H1 (cell line): ENCODE results near the gene MMP15. TPM values are rescaled to one million over a fixed set of nuclear protein-coding genes. Genes with fewer than 3 reads are reported as not detected.
A peak's percentile ranks its signal among the peaks of the same experiment; 100 is the strongest.
"Not testable (repeated sequence)": the region's sequence is repeated elsewhere in the genome, so short reads cannot be mapped to it uniquely, and the experiment has no call there.

Experiments
- CTCF ChIA-PET: fragments of 300-600 bp; sonication (Branson Sonifier 250); formaldehyde crosslinking; loops from one replicate; lab custom pipeline; 2021; ENCODE audit not compliant: partially characterized antibody; lab: Charles Lee
- POLR2A ChIA-PET: fragments of 300-600 bp; sonication (Branson Sonifier 250); formaldehyde crosslinking; loops from one replicate; lab custom pipeline; 2021; ENCODE audit warnings: inconsistent platforms; ENCODE audit not compliant: partially characterized antibody; lab: Charles Lee
- DNase-seq, 2 experiments: peaks; one replicate each; pipeline versions ENCODE4 v3.0.0 to v3.0.0-alpha.2; 2010 to 2022; ENCODE audit warnings: low spot score in 2 of 2, low read depth in 1 of 2, mixed read lengths in 1 of 2
- FAIRE-seq: peaks from 2 replicates; lab custom pipeline; 2011; peaks lifted over from hg19 to GRCh38; lab: Jason Lieb, UNC
- H2AFZ ChIP-seq: 2 replicates; pipeline ENCODE4 v1.8.1; 2012; ENCODE audit warnings: low read length, inconsistent platforms
- H2AK5ac ChIP-seq: 2 replicates; pipeline ENCODE4 v1.6.1; 2013; ENCODE audit warnings: low read depth, low read length
- H2BK120ac ChIP-seq: replicated peaks from 2 replicates; pipeline ENCODE3; 2013; ENCODE audit warnings: low read depth, low read length, inconsistent platforms
- H2BK12ac ChIP-seq: 2 replicates; pipeline ENCODE4 v1.6.1; 2013; ENCODE audit warnings: low read depth, low read length
- H2BK15ac ChIP-seq: 2 replicates; pipeline ENCODE4 v1.6.1; 2013; ENCODE audit warnings: low read length
- H2BK20ac ChIP-seq: 2 replicates; pipeline ENCODE4 v1.6.1; 2013; ENCODE audit warnings: low read length
- H2BK5ac ChIP-seq: 2 replicates; pipeline ENCODE4 v1.6.1; 2013; ENCODE audit warnings: low read depth, low read length
- H3K14ac ChIP-seq: 2 replicates; pipeline ENCODE4 v1.6.1; 2013; ENCODE audit warnings: inconsistent platforms; ENCODE audit not compliant: insufficient read length
- H3K18ac ChIP-seq: 2 replicates; pipeline ENCODE4 v1.6.1; 2013; ENCODE audit warnings: low read length; ENCODE audit errors: extremely low read depth
- H3K23ac ChIP-seq: 2 replicates; pipeline ENCODE4 v1.6.1; 2013; ENCODE audit warnings: inconsistent platforms; ENCODE audit not compliant: insufficient read length
- H3K23me2 ChIP-seq: 2 replicates; pipeline ENCODE4 v1.6.1; 2013; ENCODE audit warnings: low read depth, low read length
- H3K27ac ChIP-seq: 2 replicates; pipeline ENCODE4 v1.6.1; 2011; ENCODE audit warnings: low read depth, low read length, inconsistent platforms
- H3K27me3 ChIP-seq, 4 experiments: replicated peaks in 1 of 4; 1 replicate in 1 of 4; 2 replicates in 3 of 4; pipeline versions ENCODE4 v1.6.1 to v1.8.1; 2011 to 2013; ENCODE audit warnings: low read length in 3 of 4, mild to moderate bottlenecking in 3 of 4, inconsistent platforms in 2 of 4, mixed read lengths in 2 of 4, moderate library complexity in 1 of 4; ENCODE audit not compliant: control insufficient read depth in 3 of 4, insufficient read depth in 3 of 4; ENCODE audit errors: extremely low read depth in 1 of 4
- H3K36me3 ChIP-seq, 4 experiments: 2 replicates each; pipeline versions ENCODE4 v1.6.1 to v1.8.1; 2011 to 2013; ENCODE audit warnings: mild to moderate bottlenecking in 4 of 4, low read length in 3 of 4, moderate library complexity in 2 of 4, control low read depth in 1 of 4, inconsistent platforms in 1 of 4; ENCODE audit not compliant: insufficient read depth in 4 of 4, control insufficient read depth in 2 of 4
- H3K4ac ChIP-seq: replicated peaks from 2 replicates; pipeline ENCODE3; 2013; ENCODE audit warnings: low read length, low read depth, mixed read lengths, inconsistent platforms; ENCODE audit not compliant: insufficient read length
- H3K4me1 ChIP-seq, 4 experiments: replicated peaks in 1 of 4; 1 replicate in 1 of 4; 2 replicates in 3 of 4; pipeline versions ENCODE4 v1.6.1 to v1.8.1; 2011 to 2013; ENCODE audit warnings: low read length in 3 of 4, inconsistent platforms in 2 of 4, mixed read lengths in 1 of 4; ENCODE audit not compliant: insufficient read depth in 4 of 4, control insufficient read depth in 3 of 4
- H3K4me2 ChIP-seq, 2 experiments: 2 replicates each; pipeline versions ENCODE4 v1.6.1 to v1.8.1; 2011 to 2013; ENCODE audit warnings: low read depth in 2 of 2, low read length in 2 of 2, control low read depth in 1 of 2, inconsistent platforms in 1 of 2, mild to moderate bottlenecking in 1 of 2; ENCODE audit not compliant: insufficient read depth in 1 of 2
- H3K4me3 ChIP-seq, 4 experiments: fragments of 200-600, 300-600 bp in 1 of 4; sonication (generic), shearing (Covaris generic), sonication (Bioruptor Twin) in 1 of 4; 2 replicates each; pipeline versions ENCODE4 v1.5.1 to v1.8.1; 2011 to 2016; ENCODE audit warnings: low read length in 4 of 4, low read depth in 3 of 4, control low read depth in 2 of 4, inconsistent platforms in 2 of 4, mild to moderate bottlenecking in 2 of 4, mixed read lengths in 1 of 4, moderate library complexity in 1 of 4; ENCODE audit not compliant: insufficient read depth in 2 of 4; ENCODE audit errors: extremely low read depth in 1 of 4
- H3K56ac ChIP-seq: replicated peaks from 2 replicates; pipeline ENCODE3; 2013; ENCODE audit warnings: low read depth, mild to moderate bottlenecking, mixed read lengths, low read length, inconsistent platforms; ENCODE audit not compliant: insufficient read length
- H3K79me1 ChIP-seq: 2 replicates; pipeline ENCODE4 v1.6.1; 2013; ENCODE audit warnings: low read depth, low read length, control low read depth
- H3K79me2 ChIP-seq, 2 experiments: 2 replicates each; pipeline versions ENCODE4 v1.6.1 to v1.8.1; 2012 to 2013; ENCODE audit warnings: low read length in 2 of 2, mild to moderate bottlenecking in 2 of 2, inconsistent platforms in 1 of 2; ENCODE audit not compliant: insufficient read depth in 2 of 2, control insufficient read depth in 1 of 2
- H3K9ac ChIP-seq, 4 experiments: replicated peaks in 1 of 4; 1 replicate in 1 of 4; 2 replicates in 3 of 4; pipeline versions ENCODE4 v1.6.1 to v1.8.1; 2011 to 2013; ENCODE audit warnings: low read depth in 3 of 4, low read length in 3 of 4, control low read depth in 2 of 4, mild to moderate bottlenecking in 2 of 4, moderate library complexity in 2 of 4, inconsistent platforms in 1 of 4; ENCODE audit errors: extremely low read depth in 1 of 4
- H3K9me3 ChIP-seq, 2 experiments: 2 replicates each; pipeline versions ENCODE4 v1.6.1 to v1.8.1; 2012 to 2013; ENCODE audit warnings: mild to moderate bottlenecking in 2 of 2, moderate library complexity in 2 of 2, control low read depth in 1 of 2, inconsistent platforms in 1 of 2, low read depth in 1 of 2, low read length in 1 of 2, mixed read lengths in 1 of 2; ENCODE audit not compliant: insufficient read depth in 2 of 2
- H4K20me1 ChIP-seq, 2 experiments: replicated peaks in 1 of 2; 2 replicates each; pipeline versions ENCODE3 to v1.8.1; 2011 to 2013; ENCODE audit warnings: inconsistent platforms in 2 of 2, low read length in 2 of 2, mild to moderate bottlenecking in 1 of 2; ENCODE audit not compliant: insufficient read depth in 2 of 2, control insufficient read depth in 1 of 2
- H4K5ac ChIP-seq: 2 replicates; pipeline ENCODE4 v1.6.1; 2013; ENCODE audit warnings: low read length, low read depth, mixed read lengths, inconsistent platforms; ENCODE audit not compliant: insufficient read length
- H4K8ac ChIP-seq: 2 replicates; pipeline ENCODE4 v1.8.0; 2013; ENCODE audit warnings: mild to moderate bottlenecking, moderate library complexity, low read length, inconsistent platforms; ENCODE audit not compliant: insufficient read depth; ENCODE audit errors: extremely low read depth
- H4K91ac ChIP-seq: replicated peaks from 2 replicates; pipeline ENCODE3; 2013; ENCODE audit warnings: low read length, mixed read lengths, inconsistent platforms; ENCODE audit not compliant: insufficient read length
- SIN3A ChIP-seq, 2 experiments: IDR thresholded peaks in 1 of 2; conservative IDR thresholded peaks in 1 of 2; 2 replicates each; pipeline ENCODE4 v1.6.1; 2011 to 2012; ENCODE audit warnings: low read length in 2 of 2, improper control_type of control experiment in 1 of 2, low read depth in 1 of 2, mild to moderate bottlenecking in 1 of 2
- WGBS, 2 experiments: shearing (Covaris generic) in 1 of 2; methylation state at CpG; one replicate each; pipeline versions ENCODE4 v1.1.6 to v1.1.7; 2013 to 2015; ENCODE audit warnings: low lambda C conversion rate in 2 of 2, mixed read lengths in 2 of 2, inconsistent platforms in 1 of 2, low coverage in 1 of 2, missing lambda C conversion rate in 1 of 2; ENCODE audit not compliant: insufficient replicate concordance in 2 of 2, insufficient coverage in 1 of 2, insufficient read length in 1 of 2; ENCODE audit errors: extremely low coverage in 1 of 2, missing lambda C conversion rate in 1 of 2; 5-methylcytosine and 5-hydroxymethylcytosine counted together
- polyA plus RNA-seq, 7 experiments: library from polyadenylated mRNA; depleted of rRNA in 3 of 7; stranded (reverse) in 5 of 7; unstranded in 2 of 7; fragments of >200 nt in 5 of 7; fragments of 200-250 nt in 2 of 7; gene quantifications; 1 replicate in 5 of 7; 2 replicates in 1 of 7; 4 replicates in 1 of 7; pipeline versions ENCODE4 v1.2.1 to v1.2.3, GENCODE V29; 2011 to 2013; ENCODE audit warnings: missing spikeins in 2 of 7, mixed read lengths in 2 of 7
- total RNA-seq: library from RNA; stranded (reverse); fragmentation: NEBNext Ultra II Directional; extraction: Animal tissue kit (Norgen Biotek cat#: 25700); gene quantifications from 2 replicates; pipeline ENCODE4 v1.2.1, GENCODE V29; 2021

MMP15 gene
- total and polyA plus RNA-seq, 2 of the 8 experiments (the other 6 are each of a cell fraction or from before 2014, with no cell fraction given): 38.5 to 42.2 TPM

- no peak for TF ChIP-seq SIN3A (conservative IDR thresholded peaks at IDR 0.05 in 1 of 2, IDR thresholded peaks at IDR 0.05 in 1 of 2; ENCODE audit: low read depth in 1 of 2, low read length in 2 of 2)
Measured at GRCh38 chr16:57977418-57978069, 48.0 kb upstream of the MMP15 start (continued).

GRCh38 chr16:57978070-57978465 is 47.5 kb upstream of the MMP15 start:
- H2BK5ac ChIP-seq, H3K9ac ChIP-seq, H3K79me2 ChIP-seq, H3K4ac ChIP-seq, H3K27me3 ChIP-seq, H4K8ac ChIP-seq, H2AFZ ChIP-seq, H2AK5ac ChIP-seq, H4K20me1 ChIP-seq, DNase-seq, H3K79me1 ChIP-seq, H3K27ac ChIP-seq, H4K91ac ChIP-seq, H3K56ac ChIP-seq, H3K23me2 ChIP-seq, H3K18ac ChIP-seq, H3K4me3 ChIP-seq, H3K23ac ChIP-seq, H2BK20ac ChIP-seq, H3K4me2 ChIP-seq, FAIRE-seq, H2BK120ac ChIP-seq, H2BK15ac ChIP-seq, H3K4me1 ChIP-seq, H3K9me3 ChIP-seq, H3K14ac ChIP-seq, H4K5ac ChIP-seq, H3K36me3 ChIP-seq: not testable (repeated sequence)
- 82% methylated on average over 2 of the region's 2 CpGs; no CpG with 5 or more reads in 1 of the 2 experiments for WGBS, 2 experiments
- ChIA-PET POLR2A (interaction anchor here (1.6 kb wide), 1 partner anchor 12 kb away, joined by 5 read pairs; no protein-coding TSS in a partner anchor), CTCF (interaction anchor here (0.6 to 6.4 kb wide), 14 partner anchors 11 to 309 kb away, joined by 3 to 63 read pairs (median 3); no protein-coding TSS in a partner anchor)
- H2BK12ac ChIP-seq: 0 out of 2 replicates have a peak overlapping the region, but pooled peaks have one; percentile 2
